ENCODE measurements around the gene ABHD8.
"Not testable (repeated sequence)": the region's sequence is repeated elsewhere in the genome, so short reads cannot be mapped to it uniquely, and the experiment has no call there.

Gene ABHD8

GRCh38 chr19:17279436-17279835, 23.8 kb downstream of the ABHD8 start:
- WGBS (ENCODE audit: insufficient coverage), result no CpG with 5 or more reads among the region's 3 CpGs
- Histone ChIP-seq H3K27ac (ENCODE audit: insufficient read depth in 1 of 2, low read depth in 1 of 2, low read length in 2 of 2, poor library complexity in 1 of 2, severe bottlenecking in 2 of 2) (no peak overlapping the region), H3K4me1 (ENCODE audit: control extremely low read depth in 1 of 4, control insufficient read depth in 4 of 4, insufficient read depth in 4 of 4, low read length in 3 of 4) (peaks cover 0 to 20% (median 18%) of the 10 kb centered on the region in 4 experiments), H3K27me3 (replicated peaks in 2 of 5; ENCODE audit: control insufficient read depth in 4 of 5, insufficient read depth in 5 of 5, low read length in 4 of 5) (no peaks in the 10 kb centered on the region), H3K9me3 (ENCODE audit: control extremely low read depth in 1 of 5, control insufficient read depth in 4 of 5, insufficient read depth in 2 of 5, low read depth in 1 of 5, low read length in 4 of 5) (no peaks in the 10 kb centered on the region), H3K4me3 (ENCODE audit: control insufficient read depth in 1 of 7, extremely low read depth in 1 of 7, insufficient read depth in 4 of 7, low read depth in 2 of 7, low read length in 6 of 7) (no peak overlapping the region), H3K36me3 (ENCODE audit: control insufficient read depth in 4 of 4, insufficient read depth in 4 of 4, low read length in 3 of 4) (peaks cover 5 to 53% (median 33%) of the 10 kb centered on the region in 4 experiments)
- ChIA-PET CTCF (interaction anchor here (0.9 to 17.5 kb wide), 2 partner anchors 18 to 28 kb away, joined by 4 to 183 read pairs; partner anchors contain the start of genes BABAM1 and USHBP1), POLR2A (no interaction called here)
- no peak for DNase-seq

- H3K27ac ChIP-seq (ENCODE audit: insufficient read depth in 1 of 2, low read depth in 1 of 2, low read length in 2 of 2, poor library complexity in 1 of 2, severe bottlenecking in 2 of 2), result no peak overlapping the region
- no peaks in the 10 kb centered on the region for H3K4me1 ChIP-seq (ENCODE audit: control extremely low read depth in 1 of 4, control insufficient read depth in 4 of 4, insufficient read depth in 4 of 4, low read length in 3 of 4)
- H3K9me3 ChIP-seq (ENCODE audit: control extremely low read depth in 1 of 5, control insufficient read depth in 4 of 5, insufficient read depth in 2 of 5, low read depth in 1 of 5, low read length in 4 of 5), result no peaks in the 10 kb centered on the region
- 100% methylated on average over 15 of the region's 19 CpGs for WGBS (ENCODE audit: insufficient coverage)
- no peak overlapping the region for H3K4me3 ChIP-seq (ENCODE audit: control insufficient read depth in 1 of 7, extremely low read depth in 1 of 7, insufficient read depth in 4 of 7, low read depth in 2 of 7, low read length in 6 of 7)
- ChIA-PET POLR2A (no interaction called here), CTCF (no interaction called here)
- H3K27me3 ChIP-seq (replicated peaks in 2 of 5; ENCODE audit: control insufficient read depth in 4 of 5, insufficient read depth in 5 of 5, low read length in 4 of 5), result no peaks in the 10 kb centered on the region
- H3K36me3 ChIP-seq (ENCODE audit: control insufficient read depth in 4 of 4, insufficient read depth in 4 of 4, low read length in 3 of 4), result peaks cover 20 to 58% (median 44%) of the 10 kb centered on the region in 4 experiments
- DNase-seq, result no peak
Observed at GRCh38 chr19:17275441-17276175, 27.6 kb downstream of the ABHD8 start.

DNA sequence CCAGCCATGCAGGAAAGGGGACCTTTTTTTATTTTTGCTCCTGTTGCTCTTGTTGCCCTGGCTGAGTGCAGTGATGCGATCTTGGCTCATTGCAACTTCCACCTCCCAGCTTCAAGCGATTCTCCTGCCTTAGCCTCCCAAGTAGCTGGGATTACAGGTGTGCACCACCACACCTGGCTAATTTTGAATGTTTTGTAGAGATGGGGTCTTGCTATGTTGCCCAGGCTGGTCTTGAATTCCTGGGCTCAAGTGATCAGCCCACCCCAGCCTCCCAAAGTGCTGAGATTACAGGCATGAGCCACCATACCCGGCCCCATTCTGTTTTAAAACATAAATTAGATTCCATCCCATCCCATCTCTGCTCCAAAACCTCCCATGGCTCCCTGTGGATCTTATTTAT, 28.3 kb downstream of the ABHD8 start:
- peaks cover 20 to 63% (median 45%) of the 10 kb centered on the region in 4 experiments for H3K36me3 ChIP-seq (ENCODE audit: control insufficient read depth in 4 of 4, insufficient read depth in 4 of 4, low read length in 3 of 4)
- CTCF ChIA-PET; H3K4me3 ChIP-seq (ENCODE audit: control insufficient read depth in 1 of 7, extremely low read depth in 1 of 7, insufficient read depth in 4 of 7, low read depth in 2 of 7, low read length in 6 of 7); H3K27ac ChIP-seq (ENCODE audit: insufficient read depth in 1 of 2, low read depth in 1 of 2, low read length in 2 of 2, poor library complexity in 1 of 2, severe bottlenecking in 2 of 2); H3K4me1 ChIP-seq (ENCODE audit: control extremely low read depth in 1 of 4, control insufficient read depth in 4 of 4, insufficient read depth in 4 of 4, low read length in 3 of 4); DNase-seq; H3K9me3 ChIP-seq (ENCODE audit: control extremely low read depth in 1 of 5, control insufficient read depth in 4 of 5, insufficient read depth in 2 of 5, low read depth in 1 of 5, low read length in 4 of 5); H3K27me3 ChIP-seq (replicated peaks in 2 of 5; ENCODE audit: control insufficient read depth in 4 of 5, insufficient read depth in 5 of 5, low read length in 4 of 5); POLR2A ChIA-PET: not testable (repeated sequence)
- 100% methylated on average over 2 of the region's 3 CpGs for WGBS (ENCODE audit: insufficient coverage)

DNA sequence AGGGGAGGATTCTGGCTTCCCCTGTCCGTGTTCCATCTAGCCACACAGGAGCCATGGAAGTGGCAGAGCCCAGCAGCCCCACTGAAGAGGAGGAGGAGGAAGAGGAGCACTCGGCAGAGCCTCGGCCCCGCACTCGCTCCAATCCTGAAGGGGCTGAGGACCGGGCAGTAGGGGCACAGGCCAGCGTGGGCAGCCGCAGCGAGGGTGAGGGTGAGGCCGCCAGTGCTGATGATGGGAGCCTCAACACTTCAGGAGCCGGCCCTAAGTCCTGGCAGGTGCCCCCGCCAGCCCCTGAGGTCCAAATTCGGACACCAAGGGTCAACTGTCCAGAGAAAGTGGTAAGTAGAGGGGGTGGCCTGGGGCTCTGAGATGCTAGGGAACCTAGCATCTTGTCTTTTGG, 34.5 kb downstream of the ABHD8 start:
- 96% methylated on average over 13 of the region's 13 CpGs for WGBS (ENCODE audit: insufficient coverage)

GRCh38 chr19:17266975-17267788, 36.0 kb downstream of the ABHD8 start, which contains the start of gene BABAM1:
Gene BABAM1, plus strand, starts transcription at chr19:17267443. Its CDS starts 1,364 bp downstream, at chr19:17268807.
- WGBS (ENCODE audit: insufficient coverage), result under 1% methylated on average over 26 of the region's 27 CpGs
- Histone ChIP-seq H3K36me3 (ENCODE audit: control insufficient read depth in 4 of 4, insufficient read depth in 4 of 4, low read length in 3 of 4) (peaks cover 7 to 16% (median 13%) of the 10 kb centered on the region in 4 experiments), H3K27me3 (replicated peaks in 2 of 5; ENCODE audit: control insufficient read depth in 4 of 5, insufficient read depth in 5 of 5, low read length in 4 of 5) (no peaks in the 10 kb centered on the region), H3K27ac (ENCODE audit: insufficient read depth in 1 of 2, low read depth in 1 of 2, low read length in 2 of 2, poor library complexity in 1 of 2, severe bottlenecking in 2 of 2) (peak within 1 kb of the TSS; percentile 70 to 90), H3K9me3 (ENCODE audit: control extremely low read depth in 1 of 5, control insufficient read depth in 4 of 5, insufficient read depth in 2 of 5, low read depth in 1 of 5, low read length in 4 of 5) (no peaks in the 10 kb centered on the region), H3K4me3 (ENCODE audit: control insufficient read depth in 1 of 7, extremely low read depth in 1 of 7, insufficient read depth in 4 of 7, low read depth in 2 of 7, low read length in 6 of 7) (peak within 1 kb of the TSS; percentile 73 to 100 (median 99)), H3K4me1 (ENCODE audit: control extremely low read depth in 1 of 4, control insufficient read depth in 4 of 4, insufficient read depth in 4 of 4, low read length in 3 of 4) (peaks cover 10 to 32% (median 25%) of the 10 kb centered on the region in 4 experiments)
- peak; percentile 99 to 100 (median 100) for DNase-seq
- ChIA-PET POLR2A (interaction anchor here (0.7 to 1.0 kb wide), 3 partner anchors 32 to 74 kb away, joined by 3 read pairs; partner anchors contain the start of gene USE1), CTCF (interaction anchor here (0.6 to 14.3 kb wide), 6 partner anchors 10 to 52 kb away, joined by 3 to 183 read pairs (median 4); partner anchors contain the start of genes ANKLE1 and USE1)

More for the DNA sequence above, 34.5 kb downstream of the ABHD8 start:
- Histone ChIP-seq H3K4me3 (ENCODE audit: control insufficient read depth in 1 of 7, extremely low read depth in 1 of 7, insufficient read depth in 4 of 7, low read depth in 2 of 7, low read length in 6 of 7) (no peak overlapping the region), H3K4me1 (ENCODE audit: control extremely low read depth in 1 of 4, control insufficient read depth in 4 of 4, insufficient read depth in 4 of 4, low read length in 3 of 4) (peaks cover 10 to 32% (median 25%) of the 10 kb centered on the region in 4 experiments), H3K27me3 (replicated peaks in 2 of 5; ENCODE audit: control insufficient read depth in 4 of 5, insufficient read depth in 5 of 5, low read length in 4 of 5) (no peaks in the 10 kb centered on the region), H3K27ac (ENCODE audit: insufficient read depth in 1 of 2, low read depth in 1 of 2, low read length in 2 of 2, poor library complexity in 1 of 2, severe bottlenecking in 2 of 2) (no peak overlapping the region), H3K36me3 (ENCODE audit: control insufficient read depth in 4 of 4, insufficient read depth in 4 of 4, low read length in 3 of 4) (peaks cover 10 to 23% (median 17%) of the 10 kb centered on the region in 4 experiments), H3K9me3 (ENCODE audit: control extremely low read depth in 1 of 5, control insufficient read depth in 4 of 5, insufficient read depth in 2 of 5, low read depth in 1 of 5, low read length in 4 of 5) (no peaks in the 10 kb centered on the region)
- ChIA-PET POLR2A (no interaction called here), CTCF (interaction anchor here (1.0 kb wide), 1 partner anchor 67 kb away, joined by 4 read pairs; no protein-coding TSS in a partner anchor)
- no peak for DNase-seq

DNA sequence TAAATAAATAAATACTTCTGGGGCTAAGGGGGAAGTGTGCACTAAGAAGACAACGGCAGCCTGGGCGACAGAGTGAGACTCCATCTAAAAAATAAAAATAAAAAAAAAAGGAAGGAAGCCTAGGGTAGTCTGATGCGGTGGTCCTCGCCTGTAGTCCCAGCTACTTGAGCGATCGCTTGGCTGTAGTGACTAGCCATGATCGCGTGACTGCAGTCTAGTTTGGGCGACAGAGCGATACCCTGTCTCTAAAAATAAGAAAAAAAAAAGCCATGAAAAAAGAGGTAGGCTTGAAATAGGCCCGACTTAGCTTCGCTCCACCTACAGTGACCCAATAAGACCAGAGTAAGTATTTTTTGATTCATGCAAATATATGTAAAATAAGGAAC, 36.6 kb downstream of the ABHD8 start:
- H3K9me3 ChIP-seq (ENCODE audit: control extremely low read depth in 1 of 5, control insufficient read depth in 4 of 5, insufficient read depth in 2 of 5, low read depth in 1 of 5, low read length in 4 of 5), result no peaks in the 10 kb centered on the region
- ChIA-PET POLR2A (interaction anchor here (0.7 to 1.0 kb wide), 2 partner anchors 31 to 51 kb away, joined by 3 read pairs; partner anchors contain the start of gene USE1), CTCF (interaction anchor here (0.6 to 14.3 kb wide), 5 partner anchors 14 to 51 kb away, joined by 3 to 183 read pairs (median 3); partner anchors contain the start of genes ANKLE1 and USE1)
- H3K4me3 ChIP-seq (ENCODE audit: control insufficient read depth in 1 of 7, extremely low read depth in 1 of 7, insufficient read depth in 4 of 7, low read depth in 2 of 7, low read length in 6 of 7), result peak overlapping the region in 6 of 7 experiments; percentile 32 to 100 (median 54)
- H3K36me3 ChIP-seq (ENCODE audit: control insufficient read depth in 4 of 4, insufficient read depth in 4 of 4, low read length in 3 of 4), result peaks cover 5 to 12% (median 11%) of the 10 kb centered on the region in 4 experiments
- 36% methylated on average over 3 of the region's 12 CpGs for WGBS (ENCODE audit: insufficient coverage)
- H3K27ac ChIP-seq (ENCODE audit: insufficient read depth in 1 of 2, low read depth in 1 of 2, low read length in 2 of 2, poor library complexity in 1 of 2, severe bottlenecking in 2 of 2), result peak overlapping the region; percentile 70 to 75
- peak; percentile 75 to 93 (median 83) for DNase-seq
- H3K27me3 ChIP-seq (replicated peaks in 2 of 5; ENCODE audit: control insufficient read depth in 4 of 5, insufficient read depth in 5 of 5, low read length in 4 of 5), result no peaks in the 10 kb centered on the region
- H3K4me1 ChIP-seq (ENCODE audit: control extremely low read depth in 1 of 4, control insufficient read depth in 4 of 4, insufficient read depth in 4 of 4, low read length in 3 of 4), result peaks cover 10 to 32% (median 25%) of the 10 kb centered on the region in 4 experiments
